Fibroblast of lung (primary cell): ENCODE data around the gene IL1F10. TPM values are rescaled to one million over a fixed set of nuclear protein-coding genes. Genes with fewer than 3 reads are reported as not detected.

ENCODE experiments used
- DNase-seq, 2 donors: peaks; one replicate each; pipeline versions ENCODE4 v3.0.0 to v3.0.0-alpha.2; 2010; ENCODE audit warnings: low read depth in 2 of 2
- H2AFZ ChIP-seq: 2 replicates; pipeline ENCODE4 v1.5.1; 2012; ENCODE audit warnings: low read length, control low read depth, inconsistent platforms
- H3K27ac ChIP-seq: 2 replicates; pipeline ENCODE4 v1.5.1; 2011; ENCODE audit warnings: low read length, control low read depth; ENCODE audit not compliant: insufficient read depth
- H3K27me3 ChIP-seq: 2 replicates; pipeline ENCODE4 v1.5.1; 2011; ENCODE audit warnings: mild to moderate bottlenecking, low read length; ENCODE audit not compliant: control insufficient read depth, insufficient read depth
- H3K36me3 ChIP-seq: 2 replicates; pipeline ENCODE4 v1.5.1; 2011; ENCODE audit warnings: low read length; ENCODE audit not compliant: control insufficient read depth, insufficient read depth
- H3K4me1 ChIP-seq: 2 replicates; pipeline ENCODE4 v1.5.1; 2011; ENCODE audit warnings: low read length; ENCODE audit not compliant: control insufficient read depth, insufficient read depth; ENCODE audit errors: extremely low read depth
- H3K4me2 ChIP-seq: 2 replicates; pipeline ENCODE4 v1.5.1; 2011; ENCODE audit warnings: low read length, control low read depth; ENCODE audit not compliant: insufficient read depth; ENCODE audit errors: extremely low read depth
- H3K4me3 ChIP-seq, 4 experiments: fragments of 200-600 bp in 1 of 4; sonication (generic) in 1 of 4; replicated peaks in 1 of 4; 2 replicates each; pipeline ENCODE4 v1.5.1; 2011 to 2016; ENCODE audit warnings: low read length in 4 of 4, low read depth in 3 of 4, mild to moderate bottlenecking in 3 of 4, control low read depth in 2 of 4, inconsistent platforms in 1 of 4, mixed read lengths in 1 of 4; ENCODE audit not compliant: insufficient read depth in 1 of 4; ENCODE audit errors: control extremely low read depth in 1 of 4
- H3K79me2 ChIP-seq: 2 replicates; pipeline ENCODE4 v1.5.1; 2012; ENCODE audit warnings: mild to moderate bottlenecking, low read length, inconsistent platforms; ENCODE audit not compliant: control insufficient read depth, insufficient read depth
- H3K9ac ChIP-seq: 2 replicates; pipeline ENCODE4 v1.5.1; 2011; ENCODE audit warnings: mild to moderate bottlenecking, low read length, control low read depth; ENCODE audit not compliant: insufficient read depth
- H3K9me3 ChIP-seq: 2 replicates; pipeline ENCODE4 v1.5.1; 2012; ENCODE audit warnings: low read depth, low read length; ENCODE audit not compliant: control insufficient read depth, insufficient read depth
- H4K20me1 ChIP-seq: 2 replicates; pipeline ENCODE4 v1.5.1; 2011; ENCODE audit warnings: low read length; ENCODE audit not compliant: control insufficient read depth, insufficient read depth; ENCODE audit errors: extremely low read depth
- EZH2 ChIP-seq: IDR thresholded peaks from 2 replicates; pipeline ENCODE4 v1.5.1; 2012; ENCODE audit warnings: low read length, control low read depth, mild to moderate bottlenecking; ENCODE audit errors: missing control alignments
- polyA plus RNA-seq, 2 donors: library from polyadenylated mRNA; depleted of rRNA in 1 of 2; stranded (reverse) in 1 of 2; unstranded in 1 of 2; fragments of >200 nt; gene quantifications; 2 replicates each; pipeline ENCODE4 v1.2.1, GENCODE V29; 2011 to 2012; ENCODE audit warnings: missing spikeins in 1 of 2
- total RNA-seq: library from RNA; depleted of rRNA; stranded (reverse); fragments of >200 nt; gene quantifications from 2 replicates; pipeline ENCODE4 v1.2.1, GENCODE V29; 2014
- TF ChIP-seq, protein P1 (sequence below), 2 donors: IDR thresholded peaks in 1 of 2; conservative IDR thresholded peaks in 1 of 2; 1 replicate in 1 of 2; 2 replicates in 1 of 2; pipeline ENCODE4 v1.5.1; 2011 to 2012; ENCODE audit warnings: low read length in 2 of 2, control low read depth in 1 of 2, inconsistent platforms in 1 of 2, low read depth in 1 of 2, mild to moderate bottlenecking in 1 of 2

Gene IL1F10
- total and polyA plus RNA-seq, 2 donors (not counting 1 experiment from before 2014, with no cell fraction given), result not detected

DNA sequence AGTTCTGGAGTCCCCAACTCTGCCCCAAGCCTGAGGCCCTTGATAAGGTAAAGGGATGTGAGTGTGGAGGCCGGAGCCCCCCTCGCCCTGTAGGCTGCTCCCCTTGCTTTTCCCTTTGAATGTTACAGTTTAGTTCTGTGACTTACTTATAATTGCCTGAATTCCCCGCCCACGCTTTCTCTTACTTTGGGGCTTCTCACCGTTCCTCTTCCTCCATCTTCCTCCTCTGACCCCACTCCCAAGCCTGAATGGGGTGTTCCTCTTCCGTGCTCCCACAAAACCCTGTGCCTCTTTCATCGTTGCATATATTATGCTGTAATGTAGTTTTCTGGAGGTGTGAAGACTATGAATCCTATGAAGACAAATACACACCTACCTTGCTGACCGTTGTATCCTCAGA, 44.7 kb downstream of the IL1F10 start:
- Histone ChIP-seq H3K27ac (no peak overlapping the region), H3K4me1 (no peaks in the 10 kb centered on the region), H4K20me1 (no peaks in the 10 kb centered on the region), H3K9me3 (no peaks in the 10 kb centered on the region), H2AFZ (no peak overlapping the region), H3K4me3 (no peak overlapping the region), H3K79me2 (no peaks in the 10 kb centered on the region), H3K36me3 (no peaks in the 10 kb centered on the region), H3K9ac (no peak overlapping the region), H3K27me3 (no peaks in the 10 kb centered on the region), H3K4me2 (no peak overlapping the region)
- no peak for DNase-seq
- TF ChIP-seq EZH2, result no peak
- TF ChIP-seq, protein P1, sequence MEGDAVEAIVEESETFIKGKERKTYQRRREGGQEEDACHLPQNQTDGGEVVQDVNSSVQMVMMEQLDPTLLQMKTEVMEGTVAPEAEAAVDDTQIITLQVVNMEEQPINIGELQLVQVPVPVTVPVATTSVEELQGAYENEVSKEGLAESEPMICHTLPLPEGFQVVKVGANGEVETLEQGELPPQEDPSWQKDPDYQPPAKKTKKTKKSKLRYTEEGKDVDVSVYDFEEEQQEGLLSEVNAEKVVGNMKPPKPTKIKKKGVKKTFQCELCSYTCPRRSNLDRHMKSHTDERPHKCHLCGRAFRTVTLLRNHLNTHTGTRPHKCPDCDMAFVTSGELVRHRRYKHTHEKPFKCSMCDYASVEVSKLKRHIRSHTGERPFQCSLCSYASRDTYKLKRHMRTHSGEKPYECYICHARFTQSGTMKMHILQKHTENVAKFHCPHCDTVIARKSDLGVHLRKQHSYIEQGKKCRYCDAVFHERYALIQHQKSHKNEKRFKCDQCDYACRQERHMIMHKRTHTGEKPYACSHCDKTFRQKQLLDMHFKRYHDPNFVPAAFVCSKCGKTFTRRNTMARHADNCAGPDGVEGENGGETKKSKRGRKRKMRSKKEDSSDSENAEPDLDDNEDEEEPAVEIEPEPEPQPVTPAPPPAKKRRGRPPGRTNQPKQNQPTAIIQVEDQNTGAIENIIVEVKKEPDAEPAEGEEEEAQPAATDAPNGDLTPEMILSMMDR (conservative IDR thresholded peaks at IDR 0.05 in 1 of 2, IDR thresholded peaks at IDR 0.05 in 1 of 2; ENCODE audit: low read depth in 1 of 2, low read length in 2 of 2), result no peak

DNA sequence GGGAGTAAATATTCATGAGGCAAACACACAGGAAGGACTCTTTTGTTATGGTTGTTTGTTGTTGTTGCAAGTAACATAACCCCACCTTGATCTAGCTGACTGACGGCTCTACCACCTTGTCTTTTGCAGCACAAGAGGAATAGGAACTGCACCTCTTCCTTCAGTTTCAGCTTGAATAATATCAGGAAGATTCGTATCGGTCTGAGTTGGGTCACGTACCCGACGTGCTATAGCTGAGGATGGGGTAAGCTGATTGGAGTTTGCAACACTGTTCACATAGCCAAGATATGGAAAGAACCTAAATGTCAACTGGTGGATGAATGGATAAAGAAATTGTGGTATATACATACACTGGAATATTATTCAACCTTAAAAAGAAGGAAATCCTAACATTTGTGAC, 45.1 kb downstream of the IL1F10 start:
- H3K9ac ChIP-seq, result no peak overlapping the region
- no peaks in the 10 kb centered on the region for H3K9me3 ChIP-seq
- H3K27ac ChIP-seq, result no peak overlapping the region
- H4K20me1 ChIP-seq, result no peaks in the 10 kb centered on the region
- no peaks in the 10 kb centered on the region for H3K79me2 ChIP-seq
- no peaks in the 10 kb centered on the region for H3K36me3 ChIP-seq
- H3K27me3 ChIP-seq, result no peaks in the 10 kb centered on the region
- no peak for TF ChIP-seq EZH2
- TF ChIP-seq, protein P1 (conservative IDR thresholded peaks at IDR 0.05 in 1 of 2, IDR thresholded peaks at IDR 0.05 in 1 of 2; ENCODE audit: low read depth in 1 of 2, low read length in 2 of 2), result no peak
- no peak for DNase-seq
- no peak overlapping the region for H3K4me3 ChIP-seq
- no peaks in the 10 kb centered on the region for H3K4me1 ChIP-seq
- H3K4me2 ChIP-seq, result no peak overlapping the region
- no peak overlapping the region for H2AFZ ChIP-seq

DNA sequence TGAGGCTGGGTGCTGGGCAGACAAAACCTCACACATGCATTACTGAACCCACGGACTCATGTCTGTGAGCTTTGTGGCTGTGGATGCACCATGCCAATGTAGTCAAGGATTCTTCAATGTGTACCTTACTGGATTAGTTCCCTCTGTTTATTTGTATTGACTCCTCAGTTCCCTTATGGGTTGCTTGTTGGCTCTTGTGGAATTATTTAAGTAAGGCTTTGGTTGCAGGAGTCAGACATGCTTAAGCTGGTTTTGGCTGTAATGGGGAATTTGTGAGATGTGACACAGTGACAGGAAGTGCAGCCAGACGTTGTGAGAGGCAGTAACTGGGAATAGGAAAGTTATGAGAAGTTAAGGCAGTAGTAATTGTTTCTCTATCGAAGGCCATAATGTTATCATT, 46.0 kb downstream of the IL1F10 start:
- Histone ChIP-seq H2AFZ (no peak overlapping the region), H3K79me2 (no peaks in the 10 kb centered on the region), H3K9ac (no peak overlapping the region), H3K27ac (no peak overlapping the region), H3K9me3 (no peaks in the 10 kb centered on the region), H3K27me3 (no peaks in the 10 kb centered on the region), H3K36me3 (no peaks in the 10 kb centered on the region), H3K4me1 (no peaks in the 10 kb centered on the region), H3K4me2 (no peak overlapping the region), H4K20me1 (no peaks in the 10 kb centered on the region), H3K4me3 (no peak overlapping the region)
- no peak for DNase-seq
- TF ChIP-seq, protein P1 (conservative IDR thresholded peaks at IDR 0.05 in 1 of 2, IDR thresholded peaks at IDR 0.05 in 1 of 2; ENCODE audit: low read depth in 1 of 2, low read length in 2 of 2), result no peak
- no peak for TF ChIP-seq EZH2
